HTERT RPE-1 (cell line): ENCODE results near the gene OR8J1.
"Not testable (repeated sequence)": the region's sequence is repeated elsewhere in the genome, so short reads cannot be mapped to it uniquely, and the experiment has no call there.

Experiments
- in situ Hi-C: fragments of 300-500 bp; cut with MboI; formaldehyde crosslinking; loops from 4 replicates; pipeline ENCODE4 v1.14.3; 2020; ENCODE audit warnings: low sequenced_read_pairs

The OR8J1 gene, protein sequence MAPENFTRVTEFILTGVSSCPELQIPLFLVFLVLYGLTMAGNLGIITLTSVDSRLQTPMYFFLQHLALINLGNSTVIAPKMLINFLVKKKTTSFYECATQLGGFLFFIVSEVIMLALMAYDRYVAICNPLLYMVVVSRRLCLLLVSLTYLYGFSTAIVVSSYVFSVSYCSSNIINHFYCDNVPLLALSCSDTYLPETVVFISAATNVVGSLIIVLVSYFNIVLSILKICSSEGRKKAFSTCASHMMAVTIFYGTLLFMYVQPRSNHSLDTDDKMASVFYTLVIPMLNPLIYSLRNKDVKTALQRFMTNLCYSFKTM

DNA sequence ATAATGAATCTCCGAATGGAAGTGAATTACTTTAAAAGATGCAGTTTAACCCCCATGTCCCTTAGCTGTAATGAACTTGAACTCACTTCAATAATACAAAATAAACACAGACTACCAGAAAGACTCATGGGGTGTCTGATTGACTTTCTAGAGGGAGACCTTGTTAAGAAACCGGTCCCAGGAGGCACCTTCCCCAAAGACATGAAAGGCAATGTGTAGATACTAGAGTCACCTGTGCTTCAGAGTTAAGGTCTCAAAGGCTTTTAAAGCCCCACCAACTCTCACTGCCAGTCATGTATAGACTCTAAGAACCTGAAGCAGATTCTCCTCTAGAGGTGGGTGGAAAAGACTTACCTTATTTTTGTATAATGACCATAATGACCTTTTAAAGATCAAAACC lies at the start of gene OR8J1:
OR8J1 (plus strand) TSS at position 301 of the 400 bp plus-strand sequence. CDS start 5,956 bp downstream, outside the sequence.
- in situ Hi-C loops = no loop called here

DNA sequence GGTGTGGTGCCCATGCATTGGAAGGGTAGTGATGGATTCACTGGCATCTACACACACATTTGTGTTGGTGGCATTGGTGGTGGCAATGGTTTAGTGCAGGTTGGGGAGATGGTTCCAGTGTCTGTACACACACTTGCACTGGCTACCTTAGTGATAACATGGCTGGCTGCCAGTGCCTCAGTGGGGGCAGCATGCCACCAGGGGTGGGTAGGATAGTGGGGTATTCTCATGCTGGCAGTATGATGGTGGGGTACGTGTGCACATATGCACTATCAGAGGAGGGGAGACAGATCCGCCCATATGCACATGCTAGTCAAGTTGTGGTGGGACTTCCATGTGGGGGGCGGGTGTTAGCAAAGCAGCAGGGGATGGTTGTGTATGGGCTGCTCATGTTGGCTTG lies 46.3 kb upstream of the OR8J1 start:
- in situ Hi-C loops = no loop called here

DNA sequence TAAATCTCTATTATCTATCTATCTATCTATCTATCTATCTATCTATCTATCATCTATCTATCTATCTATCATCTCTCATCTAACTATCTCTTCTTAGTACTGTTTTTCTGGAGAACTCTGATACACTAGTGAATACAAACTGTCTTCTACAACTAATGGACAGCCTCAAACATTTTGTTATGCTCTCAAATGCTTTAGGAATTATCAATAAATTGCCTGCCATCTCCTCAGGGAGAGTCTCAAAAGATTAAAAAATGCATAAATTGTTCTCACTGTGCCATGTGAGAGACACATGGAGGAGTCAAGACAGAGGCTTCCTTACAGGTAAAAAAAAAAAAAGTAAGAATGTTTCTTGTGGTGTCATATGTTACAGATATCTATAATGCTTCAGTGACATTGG lies 39.2 kb upstream of the OR8J1 start, which contains the start of gene OR8K3:
OR8K3 (plus strand) TSS at position 301 of the 400 bp plus-strand sequence. CDS start 3,163 bp downstream, outside the sequence.
- in situ Hi-C loops = no loop called here

DNA sequence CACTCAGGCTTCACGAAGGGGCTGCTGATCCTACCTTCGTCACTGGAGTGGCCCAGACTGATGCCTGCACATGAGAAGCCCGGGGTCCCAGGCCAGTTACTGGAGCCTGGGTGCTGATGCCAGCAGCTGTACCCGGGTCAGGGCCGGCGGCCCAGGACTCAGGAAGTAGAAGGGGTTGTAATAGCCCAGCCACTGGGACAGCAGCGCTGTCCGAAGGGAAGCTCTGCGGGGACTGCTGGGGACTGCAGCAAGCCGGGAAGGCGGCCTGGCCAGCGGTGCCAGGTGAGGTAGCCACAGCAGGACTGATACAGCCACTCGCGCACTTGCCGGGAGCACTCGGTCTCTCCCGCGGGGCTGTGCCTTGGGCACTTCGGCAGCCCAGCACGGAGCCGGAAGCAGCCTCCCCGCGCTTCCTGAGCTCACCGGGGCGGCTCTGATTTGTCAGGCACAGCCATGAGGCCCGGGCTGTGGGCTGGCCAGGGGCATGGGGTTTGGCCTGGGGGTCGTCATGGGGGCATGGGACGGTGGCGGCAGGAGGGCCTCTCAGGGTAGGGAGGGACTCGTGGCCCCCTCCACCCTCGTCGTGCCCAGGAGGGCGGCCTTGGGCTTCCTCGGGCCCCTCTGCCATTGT lies 22.1 kb upstream of the OR8J1 start:
- in situ Hi-C loops = no loop called here

DNA sequence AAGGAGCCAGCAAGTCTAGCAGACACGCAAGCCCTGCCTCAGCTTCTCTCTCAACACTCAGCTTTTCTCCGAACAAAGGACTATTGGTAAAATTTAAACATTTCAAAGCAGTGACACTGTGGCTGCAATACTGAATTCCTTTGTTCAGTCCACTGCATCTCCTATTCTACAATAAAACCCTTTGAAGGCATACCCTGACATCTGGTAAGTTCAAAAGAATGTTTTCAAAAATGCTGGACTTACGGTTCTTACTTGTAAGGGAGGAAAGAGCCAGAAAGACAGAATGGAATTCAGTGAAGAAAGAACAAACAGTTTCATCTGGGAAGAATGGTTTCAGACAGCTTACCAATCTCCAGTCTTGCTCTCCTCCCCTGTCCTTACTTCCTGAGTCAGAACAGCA lies 20.9 kb upstream of the OR8J1 start:
- in situ Hi-C loops = no loop called here

DNA sequence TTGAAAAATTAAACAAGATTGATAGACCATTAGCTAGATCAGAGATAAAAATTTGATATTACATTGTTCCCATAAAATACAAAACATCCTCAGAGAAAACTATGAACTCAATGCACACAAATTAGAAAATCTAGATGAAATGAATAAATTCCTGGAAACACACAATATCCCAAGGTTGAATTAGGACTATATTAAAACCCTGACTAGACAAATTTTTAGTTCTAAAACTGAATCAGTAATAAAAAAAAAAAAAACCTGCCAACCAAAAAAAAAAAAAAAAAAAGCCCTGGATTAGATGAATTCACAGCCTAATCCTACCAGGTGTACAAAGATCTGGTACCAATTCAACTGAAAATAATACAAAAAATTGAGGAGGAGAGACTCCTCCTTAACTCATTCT lies 13.8 kb upstream of the OR8J1 start:
- in situ Hi-C loops = no loop called here

DNA sequence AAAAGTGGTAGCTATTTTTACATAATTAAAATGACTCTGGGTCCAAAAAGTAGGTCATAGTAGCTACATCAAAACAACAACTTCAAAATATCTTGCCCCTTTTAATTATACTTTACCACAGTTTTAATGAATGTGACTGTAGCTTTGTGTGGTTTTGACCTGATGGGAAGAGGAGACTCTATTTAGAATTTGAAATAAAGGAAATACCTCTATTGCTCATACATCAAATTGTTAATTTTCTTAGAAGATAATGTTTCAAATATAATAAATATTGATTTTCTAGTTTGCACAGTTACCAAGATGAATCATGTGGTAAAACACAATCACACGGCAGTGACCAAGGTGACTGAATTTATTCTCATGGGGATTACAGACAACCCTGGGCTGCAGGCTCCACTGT lies 8.4 kb upstream of the OR8J1 start, which contains the start of gene OR8K1:
OR8K1 (plus strand) TSS at position 301 of the 400 bp plus-strand sequence; CDS start at position 301, 0 bp downstream.
- in situ Hi-C loops = no loop called here

DNA sequence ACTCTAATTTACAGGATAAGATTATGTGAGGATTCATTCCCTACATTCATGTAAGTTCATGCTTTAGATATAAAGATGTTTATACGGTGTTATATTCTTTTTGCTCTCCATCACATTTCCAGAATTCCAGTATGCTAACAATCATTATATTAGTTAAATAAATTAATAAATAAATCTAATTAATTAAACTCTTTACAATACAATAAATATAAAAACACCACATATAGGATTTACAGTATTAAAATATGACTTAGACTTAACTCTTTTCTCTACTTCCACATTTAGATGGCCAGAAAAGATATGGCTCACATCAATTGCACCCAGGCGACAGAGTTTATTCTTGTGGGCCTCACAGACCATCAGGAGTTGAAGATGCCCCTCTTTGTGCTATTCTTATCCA lies 21.2 kb downstream of the OR8J1 start, which contains the start of gene OR8U1:
OR8U1 (plus strand) TSS at position 301 of the 400 bp plus-strand sequence; CDS start at position 301, 0 bp downstream.
- in situ Hi-C loops = no loop called here

DNA sequence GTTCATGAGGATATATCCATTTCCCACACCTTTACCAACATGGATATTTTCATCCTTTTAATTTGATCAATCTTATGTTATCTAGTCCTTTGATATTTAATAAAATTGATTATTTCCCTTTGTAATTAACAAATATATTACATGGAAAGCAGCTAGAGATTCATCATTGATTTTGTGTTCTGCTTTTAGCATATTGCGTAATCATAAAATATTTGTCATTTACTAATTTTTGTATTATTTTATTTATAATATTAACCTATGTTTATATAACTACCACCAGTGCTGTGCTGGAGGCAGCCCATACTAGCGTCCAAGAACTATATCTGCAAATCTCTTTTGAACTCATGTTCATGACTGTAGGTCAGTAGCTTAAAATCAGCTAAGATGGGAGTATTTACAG lies 26.0 kb downstream of the OR8J1 start:
- in situ Hi-C loops = no loop called here

DNA sequence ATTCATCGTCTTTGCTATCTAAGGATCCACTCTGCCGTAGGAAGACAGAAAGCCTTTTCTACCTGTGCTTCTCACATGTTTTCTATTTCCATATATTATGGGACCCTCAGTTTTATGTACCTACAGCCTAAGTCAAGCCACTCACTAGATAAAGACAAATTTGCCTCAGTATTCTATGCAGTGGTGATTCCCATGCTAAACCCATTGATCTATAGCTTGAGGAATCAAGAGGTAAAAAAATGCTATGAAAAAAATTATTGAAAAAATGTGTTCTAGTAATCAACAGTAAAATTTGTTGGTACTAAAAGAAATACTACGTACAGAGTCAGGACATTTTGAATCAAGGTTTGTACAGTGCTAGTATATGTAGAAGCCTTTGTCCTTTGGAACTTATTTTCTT lies 40.3 kb downstream of the OR8J1 start:
- in situ Hi-C loops = no loop called here

DNA sequence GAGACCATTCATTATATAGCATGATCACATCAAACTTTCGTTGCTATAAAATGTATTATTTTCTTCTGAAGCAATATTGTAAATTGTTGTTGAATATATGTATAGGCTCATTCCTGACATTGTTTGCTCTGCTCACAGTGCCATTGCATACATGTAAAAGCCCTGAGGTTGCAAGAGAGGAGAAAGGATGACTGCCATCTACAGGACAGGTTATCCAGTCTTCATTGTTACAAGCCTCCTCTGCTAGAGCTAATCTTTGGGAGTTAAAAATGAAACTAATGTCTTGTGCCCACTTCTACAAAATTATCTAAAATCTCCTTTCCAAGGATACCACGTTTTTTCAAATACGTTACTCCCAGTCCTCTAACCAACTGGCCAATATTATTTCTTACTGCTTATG lies 42.0 kb downstream of the OR8J1 start:
- in situ Hi-C loops = no loop called here

DNA sequence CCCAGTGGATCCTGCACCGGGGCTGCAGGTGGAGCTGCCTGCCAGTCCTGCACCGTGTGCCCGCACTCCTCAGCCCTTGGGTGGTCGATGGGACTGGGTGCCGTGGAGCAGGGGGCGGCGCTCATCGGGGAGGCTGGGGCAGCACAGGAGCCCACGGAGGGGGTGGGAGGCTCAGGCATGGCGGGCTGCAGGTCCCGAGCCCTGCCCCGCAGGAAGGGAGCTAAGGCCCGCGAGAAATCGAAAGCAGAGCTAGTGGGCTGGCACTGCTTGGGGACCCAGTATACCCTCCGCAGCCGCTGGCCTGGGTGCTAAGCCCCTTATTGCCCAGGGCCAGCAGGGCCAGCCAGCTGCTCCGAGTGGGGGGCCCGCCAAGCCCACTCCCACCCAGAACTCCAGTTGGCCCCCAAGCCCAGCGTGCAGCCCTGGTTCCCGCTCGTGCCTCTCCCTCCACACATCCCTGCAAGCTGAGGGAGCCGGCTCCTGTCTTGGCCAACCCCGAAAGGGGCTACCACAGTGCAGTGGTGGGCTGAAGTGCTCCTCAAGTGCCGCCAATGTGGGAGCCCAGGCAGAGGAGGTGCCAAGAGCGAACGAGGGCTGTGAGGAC lies 47.9 kb downstream of the OR8J1 start:
- in situ Hi-C loops = not testable (repeated sequence)

DNA sequence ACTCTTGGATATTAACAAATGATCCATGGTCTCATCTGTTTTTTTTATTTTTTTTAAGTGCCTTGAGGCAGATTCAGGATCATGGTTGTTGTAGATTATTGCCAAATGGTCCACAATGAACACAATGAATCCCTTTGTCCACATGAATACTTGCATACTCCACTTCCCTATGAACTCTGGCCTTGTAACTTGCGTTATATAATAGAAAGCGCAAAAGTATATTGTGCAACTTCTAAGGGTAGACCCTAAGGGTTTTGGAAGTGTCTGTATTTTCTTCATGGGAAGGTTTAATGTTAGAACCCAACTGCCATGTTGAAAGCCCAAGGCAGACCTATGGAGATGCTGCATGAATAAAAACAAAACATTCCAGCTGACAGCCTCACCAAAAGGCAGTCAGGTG lies 50.3 kb downstream of the OR8J1 start:
- in situ Hi-C loops = no loop called here

DNA sequence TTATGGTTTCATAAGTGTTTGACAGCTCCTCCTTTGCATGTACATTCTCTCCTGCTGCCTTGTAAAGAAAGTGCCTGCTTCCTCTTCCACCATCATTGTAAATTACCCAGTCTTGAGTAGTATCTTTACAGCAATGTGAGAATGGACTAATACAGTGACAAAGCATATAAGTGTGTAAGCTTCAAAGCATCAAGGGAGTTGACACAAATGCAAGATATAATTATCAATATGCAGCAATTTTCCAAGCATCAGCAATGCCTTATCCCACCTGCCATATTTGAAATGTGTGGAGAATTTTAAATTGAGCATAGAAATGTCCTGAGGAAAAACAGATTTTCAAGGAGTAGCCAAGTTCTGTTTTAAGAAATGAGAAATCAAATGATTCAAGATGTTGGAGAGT lies 56.7 kb downstream of the OR8J1 start:
- in situ Hi-C loops = no loop called here
